IMR-90 (cell line): ENCODE results near the gene DEAF1. TPM values are rescaled to one million over a fixed set of nuclear protein-coding genes. Genes with fewer than 3 reads are reported as not detected.

Experiments
- ATAC-seq: fragments of 200-7000 bp; cut with Tn5 transposase; 2 replicates; pipeline ENCODE4 v1.9.1; 2020; ENCODE audit warnings: low read depth, mild to moderate bottlenecking, moderate library complexity
- BruUV-seq: library from RNA; stranded (reverse); fragments of 400-500 nt; replicated peaks from 2 replicates; lab custom pipeline; 2021; lab: Mats Ljungman, UMichigan
- CTCF ChIA-PET: fragments of 300-600 bp; formaldehyde crosslinking; extraction: SDS; loops from one replicate; lab custom pipeline; 2021; ENCODE audit warnings: antibody characterized with exemption; lab: Yijun Ruan, JAX
- POLR2A ChIA-PET: fragments of 300-600 bp; sonication (Branson Sonifier 250); formaldehyde crosslinking; loops from one replicate; lab custom pipeline; 2022; ENCODE audit warnings: antibody characterized with exemption; ENCODE audit not compliant: unreplicated experiment; lab: Charles Lee
- DNase-seq: peaks from one replicate; pipeline ENCODE4 v3.0.0; 2013
- H2AFZ ChIP-seq: replicated peaks from 2 replicates; pipeline ENCODE3; 2013; ENCODE audit warnings: low read length, mild to moderate bottlenecking; ENCODE audit not compliant: poor library complexity
- H2AK5ac ChIP-seq: 2 replicates; pipeline ENCODE4 v1.6.1; 2013; ENCODE audit warnings: low read depth, low read length, inconsistent platforms
- H2AK9ac ChIP-seq: replicated peaks from 2 replicates; pipeline ENCODE3; 2013; ENCODE audit warnings: mild to moderate bottlenecking, low read depth, low read length, moderate library complexity; ENCODE audit not compliant: poor library complexity
- H2BK120ac ChIP-seq: 2 replicates; pipeline ENCODE4 v1.6.1; 2013; ENCODE audit warnings: low read depth, low read length, inconsistent platforms
- H2BK15ac ChIP-seq: 3 replicates; pipeline ENCODE4 v1.6.1; 2013; ENCODE audit warnings: low read depth, low read length, inconsistent platforms
- H2BK20ac ChIP-seq: 2 replicates; pipeline ENCODE4 v1.6.1; 2013; ENCODE audit warnings: low read depth, mild to moderate bottlenecking, inconsistent platforms, low read length, moderate library complexity
- H2BK5ac ChIP-seq: 2 replicates; pipeline ENCODE4 v1.6.1; 2013; ENCODE audit warnings: mild to moderate bottlenecking, low read depth, low read length, inconsistent platforms; ENCODE audit not compliant: poor library complexity, severe bottlenecking
- H3K14ac ChIP-seq: replicated peaks from 2 replicates; pipeline ENCODE4 v1.6.1; 2013; ENCODE audit warnings: low read depth, low read length, inconsistent platforms
- H3K18ac ChIP-seq: 2 replicates; pipeline ENCODE4 v1.6.1; 2013; ENCODE audit warnings: low read depth, low read length, control low read depth
- H3K23ac ChIP-seq: 2 replicates; pipeline ENCODE4 v1.6.1; 2013; ENCODE audit warnings: low read depth, low read length, inconsistent platforms
- H3K27ac ChIP-seq: 2 replicates; pipeline ENCODE4 v1.5.1; 2013; ENCODE audit warnings: mild to moderate bottlenecking, control low read depth, low read length; ENCODE audit not compliant: insufficient read depth
- H3K27me3 ChIP-seq: 2 replicates; pipeline ENCODE4 v1.6.1; 2013; ENCODE audit warnings: low read length; ENCODE audit not compliant: control insufficient read depth, insufficient read depth
- H3K36me3 ChIP-seq: 2 replicates; pipeline ENCODE4 v1.6.1; 2013; ENCODE audit warnings: low read length, mixed read lengths; ENCODE audit not compliant: control insufficient read depth, insufficient read depth
- H3K4ac ChIP-seq: 2 replicates; pipeline ENCODE4 v1.6.1; 2013; ENCODE audit warnings: low read depth, low read length, inconsistent platforms
- H3K4me1 ChIP-seq: 2 replicates; pipeline ENCODE4 v1.6.1; 2013; ENCODE audit warnings: low read length, mixed read lengths; ENCODE audit not compliant: control insufficient read depth, insufficient read depth
- H3K4me2 ChIP-seq: 2 replicates; pipeline ENCODE4 v1.6.1; 2013; ENCODE audit warnings: low read depth, mild to moderate bottlenecking, control low read depth, low read length, moderate library complexity
- H3K4me3 ChIP-seq: 2 replicates; pipeline ENCODE4 v1.5.1; 2013; ENCODE audit warnings: low read depth, mild to moderate bottlenecking, control low read depth, low read length, moderate library complexity; ENCODE audit not compliant: insufficient read depth
- H3K56ac ChIP-seq: 2 replicates; pipeline ENCODE4 v1.6.1; 2013; ENCODE audit warnings: low read length, inconsistent platforms; ENCODE audit not compliant: insufficient read depth; ENCODE audit errors: extremely low read depth
- H3K79me1 ChIP-seq, 2 experiments: 2 replicates each; pipeline ENCODE4 v1.6.1; 2013; ENCODE audit warnings: low read length in 2 of 2, inconsistent platforms in 1 of 2, low read depth in 1 of 2
- H3K9ac ChIP-seq: 2 replicates; pipeline ENCODE4 v1.6.1; 2013; ENCODE audit warnings: low read depth, low read length, control low read depth
- H3K9me1 ChIP-seq: 2 replicates; pipeline ENCODE4 v1.6.1; 2013; ENCODE audit warnings: low read length, inconsistent platforms; ENCODE audit not compliant: insufficient read depth
- H3K9me3 ChIP-seq: 2 replicates; pipeline ENCODE4 v1.6.1; 2013; ENCODE audit warnings: low read length; ENCODE audit not compliant: control insufficient read depth, insufficient read depth
- H4K20me1 ChIP-seq: 2 replicates; pipeline ENCODE4 v1.6.1; 2013; ENCODE audit warnings: low read length, inconsistent platforms; ENCODE audit not compliant: insufficient read depth
- H4K5ac ChIP-seq: 2 replicates; pipeline ENCODE4 v1.6.1; 2013; ENCODE audit warnings: mild to moderate bottlenecking, low read depth, low read length, control low read depth
- H4K8ac ChIP-seq, 2 experiments: 2 replicates each; pipeline ENCODE4 v1.6.1; 2013; ENCODE audit warnings: low read depth in 2 of 2, low read length in 2 of 2, control low read depth in 1 of 2, inconsistent platforms in 1 of 2
- H4K91ac ChIP-seq: 2 replicates; pipeline ENCODE4 v1.6.1; 2013; ENCODE audit warnings: low read depth, low read length, inconsistent platforms; ENCODE audit not compliant: insufficient read depth
- MXI1 ChIP-seq: IDR thresholded peaks from 2 replicates; pipeline ENCODE4 v1.6.1; 2012; ENCODE audit warnings: low read depth, mild to moderate bottlenecking, low read length, moderate library complexity, borderline replicate concordance
- RFX5 ChIP-seq: IDR thresholded peaks from 2 replicates; pipeline ENCODE4 v1.8.0; 2012; ENCODE audit warnings: low read depth, mild to moderate bottlenecking, low read length, moderate library complexity
- WGBS, 2 experiments: methylation state at CpG; one replicate each; pipeline versions ENCODE4 v1.1.5 to v1.1.7; 2013; ENCODE audit warnings: missing lambda C conversion rate in 2 of 2; ENCODE audit not compliant: insufficient read length in 1 of 2; ENCODE audit errors: extremely low coverage in 2 of 2; 5-methylcytosine and 5-hydroxymethylcytosine counted together
- dilution Hi-C: fragments of 300-500 bp; cut with HindIII; formaldehyde crosslinking; loops from one replicate; pipeline ENCODE4 v1.14.3; 2018; ENCODE audit warnings: low sequenced_read_pairs; ENCODE audit not compliant: unreplicated experiment
- in situ Hi-C: fragments of 300-500 bp; cut with MboI; formaldehyde crosslinking; loops from 3 replicates; pipeline ENCODE4 v1.14.3; 2019; ENCODE audit warnings: low sequenced_read_pairs, inconsistent platforms, mixed read lengths
- intact Hi-C: fragments of 100-400 bp; cut with micrococcal nuclease; formaldehyde crosslinking; loops from 2 replicates; pipeline ENCODE4 v1.10.0; 2022
- polyA plus RNA-seq, 3 experiments: library from polyadenylated mRNA; depleted of rRNA; stranded (reverse); fragments of >200 nt; gene quantifications; 2 replicates each; pipeline ENCODE4 v1.2.3, GENCODE V29; 2012; ENCODE audit warnings: low replicate concordance in 1 of 3
- total RNA-seq: library from RNA; depleted of rRNA; stranded (reverse); fragments of >200 nt; gene quantifications from 2 replicates; pipeline ENCODE4 v1.2.3, GENCODE V29; 2012

DEAF1 gene
- total and polyA plus RNA-seq, 2 of the 4 experiments (the other 2 are of a cell fraction) = 22.9 to 31.6 TPM

DNA sequence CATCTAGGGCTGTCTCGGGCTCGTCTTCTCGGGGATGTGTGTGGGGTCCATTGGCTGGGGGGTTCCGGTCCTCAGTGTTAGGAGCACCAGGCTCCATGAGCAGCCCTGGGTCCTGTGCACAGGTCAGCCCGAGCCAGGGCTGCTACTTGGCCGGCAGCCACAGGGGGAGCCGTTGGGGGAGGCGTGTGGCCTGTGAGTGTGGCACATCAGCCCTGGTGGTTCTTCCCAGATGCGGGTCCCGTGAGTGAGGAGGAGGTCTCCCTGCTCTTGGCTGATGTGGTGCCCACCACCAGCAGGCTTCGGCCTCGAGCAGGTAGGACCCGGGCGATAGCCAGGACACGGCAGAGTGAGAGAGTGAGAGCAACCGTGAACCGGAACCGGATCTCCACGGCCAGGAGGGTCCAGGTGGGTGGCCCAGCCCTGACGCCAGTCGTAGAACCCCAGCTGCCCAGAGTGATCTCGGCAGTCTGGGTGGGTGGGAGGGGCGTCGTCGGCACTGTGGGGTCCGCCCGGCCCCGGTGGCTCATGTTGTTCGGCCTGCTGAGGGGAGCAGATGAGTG lies 97.8 kb downstream of the DEAF1 start:
- Histone ChIP-seq H3K79me1 (peaks cover 27 to 59% of the 10 kb centered on the region in 2 experiments), H3K36me3 (peaks cover 78% of the 10 kb centered on the region), H3K4me1 (no peaks in the 10 kb centered on the region), H3K56ac (no peak overlapping the region), H3K4ac (no peak overlapping the region), H3K18ac (no peak overlapping the region), H3K23ac (no peak overlapping the region), H3K27me3 (no peaks in the 10 kb centered on the region), H2AFZ (no peak overlapping the region), H3K14ac (no peak overlapping the region), H2BK20ac (no peak overlapping the region), H3K4me3 (no peak overlapping the region), H2BK5ac (no peak overlapping the region), H2BK15ac (no peak overlapping the region), H2AK9ac (no peak overlapping the region), H2AK5ac (no peak overlapping the region), H4K5ac (no peak overlapping the region), H3K9ac (no peak overlapping the region), H4K91ac (no peak overlapping the region), H4K20me1 (peaks cover 32% of the 10 kb centered on the region), H4K8ac (no peak overlapping the region), H3K9me3 (no peaks in the 10 kb centered on the region), H3K27ac (no peak overlapping the region), H3K9me1 (no peaks in the 10 kb centered on the region), H2BK120ac (no peak overlapping the region), H3K4me2 (no peak overlapping the region)
- DNase-seq (no peak), ATAC-seq (no peak)
- 100% methylated on average over 4 of the region's 29 CpGs; no CpG with 5 or more reads in 1 of the 2 experiments for WGBS, 2 experiments
- dilution Hi-C loops = no loop called here
- CTCF ChIA-PET = no interaction called here
- intact Hi-C loops = no loop called here
- BruUV-seq = no TSS peak
- POLR2A ChIA-PET = no interaction called here
- in situ Hi-C loops = no loop called here
- no peak for TF ChIP-seq MXI1
- TF ChIP-seq RFX5 = no peak
